Stomach (tissue), 9 donors: Measurements from ENCODE around the gene C15orf62. TPM values are rescaled to one million over a fixed set of nuclear protein-coding genes. Genes with fewer than 3 reads are reported as not detected.

Experiments
- DNase-seq, 2 donors: peaks; one replicate each; pipeline versions ENCODE4 v3.0.0 to v3.0.0-alpha.2; 2013 to 2019
- H3K27ac ChIP-seq, 5 donors: fragments of 200-600 bp in 4 of 5; sonication (generic) in 4 of 5; one replicate each; pipeline ENCODE4 v1.5.1; 2013 to 2019; ENCODE audit warnings: mild to moderate bottlenecking in 1 of 5, moderate library complexity in 1 of 5
- H3K27me3 ChIP-seq, 3 donors: fragments of 200-600 bp; sonication (generic); one replicate each; pipeline ENCODE4 v1.5.1; 2017 to 2019; ENCODE audit warnings: mixed run types in 1 of 3
- H3K36me3 ChIP-seq, 4 donors: fragments of 200-600 bp; sonication (generic); 1 replicate in 3 of 4; 2 replicates in 1 of 4; pipeline ENCODE4 v1.5.1; 2016 to 2019
- H3K4me1 ChIP-seq, 4 donors: fragments of 200-600 bp; sonication (generic); one replicate each; pipeline ENCODE4 v1.5.1; 2016 to 2019
- H3K4me3 ChIP-seq, 4 donors: fragments of 200-600 bp; sonication (generic) in 3 of 4; one replicate each; pipeline ENCODE4 v1.5.1; 2016 to 2019; ENCODE audit warnings: mild to moderate bottlenecking in 1 of 4
- H3K9me3 ChIP-seq, 4 donors: fragments of 200-600 bp; sonication (generic); one replicate each; pipeline ENCODE4 v1.5.1; 2016 to 2019
- EP300 ChIP-seq: sonication (generic); formaldehyde crosslinking; IDR thresholded peaks from one replicate; pipeline ENCODE4 v1.6.1; 2017; ENCODE audit warnings: antibody characterized with exemption
- POLR2A ChIP-seq, 4 donors: fragments of 450-650 bp; IDR thresholded peaks; one replicate each; pipeline ENCODE4 v1.6.1; 2016; ENCODE audit warnings: antibody characterized with exemption in 4 of 4, control low read depth in 2 of 4, mild to moderate bottlenecking in 1 of 4, moderate library complexity in 1 of 4
- POLR2AphosphoS5 ChIP-seq, 3 donors: sonication (generic); formaldehyde crosslinking; IDR thresholded peaks; one replicate each; pipeline ENCODE4 v1.6.1; 2016; ENCODE audit warnings: antibody characterized with exemption in 3 of 3
- WGBS, 5 donors: extraction: QIAGEN DNeasy Blood & Tissue Kit in 3 of 5; methylation state at CpG; one replicate each; pipeline versions ENCODE4 v1.1.5 to v1.1.7; 2013 to 2018; 5-methylcytosine and 5-hydroxymethylcytosine counted together
- intact Hi-C: fragments of 100-400 bp; cut with DNase I; formaldehyde crosslinking; loops from one replicate; pipeline ENCODE4 v1.15.1; 2023; ENCODE audit warnings: low total_unique reads
- polyA plus RNA-seq, 3 donors: library from polyadenylated mRNA; stranded (reverse); fragments of 200-250 nt; gene quantifications; one replicate each; pipeline ENCODE4 v1.2.3, GENCODE V29; 2013
- total RNA-seq, 5 donors: library from RNA; depleted of rRNA; stranded (reverse); fragments of >200 nt; gene quantifications; one replicate each; pipeline versions ENCODE4 v1.1.0 to v1.2.3, GENCODE V29; 2014 to 2016
- TF ChIP-seq, protein P1 (sequence below), 7 experiments: fragments of 450-650 bp in 4 of 7; fragments of 200-600 bp in 3 of 7; sonication (generic) in 3 of 7; IDR thresholded peaks; one replicate each; pipeline ENCODE4 v1.5.1; 2016 to 2019; ENCODE audit warnings: antibody characterized with exemption in 7 of 7, control low read depth in 2 of 7, mild to moderate bottlenecking in 1 of 7
- donor health status: healthy with polysubstance abuse.
- donor health status: Bipolar disorder and iron deficiency.
- donor health status: healthy.

Gene C15orf62
- total and polyA plus RNA-seq, 8 donors, result 0.25 to 39.3 (median 2.4) TPM; not detected in 4

DNA sequence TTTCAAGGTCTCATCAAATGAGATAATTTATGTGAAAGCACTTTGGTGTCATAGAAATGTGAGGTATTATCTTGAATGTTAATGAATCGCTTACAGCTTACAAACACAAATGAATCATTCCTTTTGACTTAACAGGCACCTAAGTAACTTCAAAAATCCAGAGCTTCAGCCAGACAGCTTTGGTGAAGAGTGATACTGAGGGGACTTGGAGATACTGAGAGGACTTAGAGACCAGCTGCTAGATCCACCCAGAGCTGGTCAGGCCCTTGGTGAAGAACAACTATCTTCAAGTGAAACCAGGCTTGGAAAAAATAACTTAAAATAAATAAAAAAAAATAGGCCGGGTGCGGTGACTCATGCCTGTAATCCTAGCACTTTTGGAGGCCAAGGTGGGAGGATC, 20.9 kb downstream of the C15orf62 start:
- peak overlapping the region in 4 of 5 donors; percentile 12 to 92 (median 38) for H3K27ac ChIP-seq
- no peaks in the 10 kb centered on the region for H3K27me3 ChIP-seq
- peaks cover 25 to 87% (median 69%) of the 10 kb centered on the region in 4 donors for H3K4me1 ChIP-seq

GRCh38 chr15:40792394-40792793, 22.6 kb downstream of the C15orf62 start:
- DNase-seq, result no peak
- Histone ChIP-seq H3K9me3 (no peaks in the 10 kb centered on the region), H3K36me3 (peaks cover 0 to 23% (median 12%) of the 10 kb centered on the region in 4 donors), H3K27ac (peak overlapping the region in 3 of 5 donors; percentile 20 to 54 (median 28)), H3K4me1 (peaks cover 18 to 80% (median 62%) of the 10 kb centered on the region in 4 donors), H3K4me3 (no peak overlapping the region), H3K27me3 (no peaks in the 10 kb centered on the region)
- intact Hi-C loops, result no loop called here
- 76 to 98% (median 94%) methylated on average over 3 of the region's 3 CpGs for WGBS, 5 donors
- TF ChIP-seq POLR2AphosphoS5 (IDR thresholded peaks at IDR 0.05) (no peak), EP300 (no peak), POLR2A (IDR thresholded peaks at IDR 0.05) (no peak)
- TF ChIP-seq, protein P1, sequence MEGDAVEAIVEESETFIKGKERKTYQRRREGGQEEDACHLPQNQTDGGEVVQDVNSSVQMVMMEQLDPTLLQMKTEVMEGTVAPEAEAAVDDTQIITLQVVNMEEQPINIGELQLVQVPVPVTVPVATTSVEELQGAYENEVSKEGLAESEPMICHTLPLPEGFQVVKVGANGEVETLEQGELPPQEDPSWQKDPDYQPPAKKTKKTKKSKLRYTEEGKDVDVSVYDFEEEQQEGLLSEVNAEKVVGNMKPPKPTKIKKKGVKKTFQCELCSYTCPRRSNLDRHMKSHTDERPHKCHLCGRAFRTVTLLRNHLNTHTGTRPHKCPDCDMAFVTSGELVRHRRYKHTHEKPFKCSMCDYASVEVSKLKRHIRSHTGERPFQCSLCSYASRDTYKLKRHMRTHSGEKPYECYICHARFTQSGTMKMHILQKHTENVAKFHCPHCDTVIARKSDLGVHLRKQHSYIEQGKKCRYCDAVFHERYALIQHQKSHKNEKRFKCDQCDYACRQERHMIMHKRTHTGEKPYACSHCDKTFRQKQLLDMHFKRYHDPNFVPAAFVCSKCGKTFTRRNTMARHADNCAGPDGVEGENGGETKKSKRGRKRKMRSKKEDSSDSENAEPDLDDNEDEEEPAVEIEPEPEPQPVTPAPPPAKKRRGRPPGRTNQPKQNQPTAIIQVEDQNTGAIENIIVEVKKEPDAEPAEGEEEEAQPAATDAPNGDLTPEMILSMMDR (IDR thresholded peaks at IDR 0.05), result no peak

More for the DNA sequence above, 20.9 kb downstream of the C15orf62 start:
- DNase-seq, result no peak
- Histone ChIP-seq H3K4me3 (no peak overlapping the region), H3K9me3 (no peaks in the 10 kb centered on the region), H3K36me3 (peaks cover 0 to 23% (median 12%) of the 10 kb centered on the region in 4 donors)
- intact Hi-C loops, result no loop called here
- TF ChIP-seq EP300, result no peak
- no peak for TF ChIP-seq POLR2AphosphoS5 (IDR thresholded peaks at IDR 0.05)
- TF ChIP-seq, protein P1 (IDR thresholded peaks at IDR 0.05), result no peak
- TF ChIP-seq POLR2A (IDR thresholded peaks at IDR 0.05), result no peak
- 52 to 68% (median 66%) methylated on average over 3 of the region's 3 CpGs for WGBS, 5 donors

DNA sequence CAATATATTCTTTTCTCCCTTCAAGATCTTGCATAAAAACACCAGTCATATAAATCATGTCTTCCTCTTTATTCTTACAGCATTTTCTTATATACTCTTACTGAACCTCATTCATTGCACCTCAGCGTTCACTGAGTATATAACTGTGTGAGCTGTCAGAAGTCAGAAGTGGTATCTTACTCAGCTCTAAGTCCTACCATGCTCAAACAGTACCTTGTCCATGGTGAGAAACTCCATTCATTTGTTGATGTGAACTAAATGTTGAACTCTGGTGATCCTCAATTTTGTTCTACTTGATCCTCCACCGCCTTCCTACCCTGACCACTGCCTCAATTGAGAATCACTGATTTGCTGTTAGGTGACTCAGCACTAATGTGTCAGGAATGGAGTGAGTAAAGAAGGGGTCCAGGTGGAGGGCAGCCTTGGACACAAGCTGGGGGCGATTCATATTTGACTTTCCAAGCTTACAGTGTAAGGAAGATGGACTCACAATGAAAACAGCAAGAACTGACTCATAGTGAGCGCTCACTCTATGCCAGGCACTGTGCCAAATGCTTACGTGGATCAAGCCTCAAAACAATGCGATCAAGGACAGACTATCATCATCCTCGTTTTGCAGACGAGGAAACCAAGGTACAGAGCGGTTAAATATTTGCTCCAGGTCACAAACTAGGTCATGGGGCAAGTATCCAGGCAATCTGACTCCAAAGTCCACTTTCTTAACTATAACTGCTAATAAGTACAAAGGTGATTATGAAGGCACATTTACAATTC, 23.6 kb downstream of the C15orf62 start:
- Histone ChIP-seq H3K9me3 (no peaks in the 10 kb centered on the region), H3K27me3 (no peaks in the 10 kb centered on the region), H3K27ac (peak overlapping the region; percentile 54 to 86 (median 63)), H3K4me3 (no peak overlapping the region), H3K4me1 (peaks cover 12 to 78% (median 55%) of the 10 kb centered on the region in 4 donors), H3K36me3 (peaks cover 0 to 26% (median 12%) of the 10 kb centered on the region in 4 donors)
- TF ChIP-seq POLR2A (IDR thresholded peaks at IDR 0.05) (no peak), EP300 (no peak), POLR2AphosphoS5 (IDR thresholded peaks at IDR 0.05) (peak in 2 of 3 donors; percentile 62 to 85)
- TF ChIP-seq, protein P1 (IDR thresholded peaks at IDR 0.05), result no peak
- WGBS, 5 donors, result 35 to 48% (median 41%) methylated on average over 9 of the region's 9 CpGs
- peak; percentile 75 to 86 for DNase-seq
- intact Hi-C loops, result no loop called here

DNA sequence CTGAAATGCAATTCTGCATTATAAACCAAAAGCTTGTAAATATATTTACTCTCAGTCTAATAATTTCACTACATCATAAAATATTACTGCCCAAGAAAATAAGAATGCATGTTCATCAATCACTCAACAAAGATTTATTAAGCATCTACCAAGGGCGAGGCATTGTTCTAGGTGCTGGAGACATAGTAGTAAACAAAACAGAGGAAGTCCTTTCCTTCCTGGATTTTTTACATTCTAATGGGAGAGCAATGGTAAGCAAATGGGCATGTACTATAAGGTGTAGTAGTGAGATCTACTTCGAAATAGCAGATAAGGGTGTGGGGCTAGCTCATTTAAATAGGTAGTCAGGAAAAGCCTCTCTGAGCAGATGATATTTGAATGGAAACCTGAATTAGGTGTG, 26.3 kb downstream of the C15orf62 start:
- 54 to 68% (median 56%) methylated on average over 2 of the region's 2 CpGs for WGBS, 5 donors
- DNase-seq, result no peak
- intact Hi-C loops, result no loop called here
- Histone ChIP-seq H3K36me3 (peaks cover 0 to 23% (median 9%) of the 10 kb centered on the region in 4 donors), H3K9me3 (no peaks in the 10 kb centered on the region), H3K4me1 (peaks cover 13 to 60% (median 40%) of the 10 kb centered on the region in 4 donors), H3K27me3 (no peaks in the 10 kb centered on the region), H3K27ac (peak overlapping the region in 3 of 5 donors; percentile 10 to 35 (median 13)), H3K4me3 (no peak overlapping the region)
- TF ChIP-seq POLR2A (IDR thresholded peaks at IDR 0.05) (no peak), EP300 (no peak), POLR2AphosphoS5 (IDR thresholded peaks at IDR 0.05) (no peak)
- TF ChIP-seq, protein P1 (IDR thresholded peaks at IDR 0.05), result no peak
